BLaER1 (cell line): ENCODE results near the gene ORC6.

ENCODE experiments used
- H3K27ac ChIP-seq: shearing (Covaris generic); formaldehyde crosslinking; 2 replicates; pipeline ENCODE4 v1.8.1; 2022
- H3K27me3 ChIP-seq: shearing (Covaris generic); formaldehyde crosslinking; 2 replicates; pipeline ENCODE4 v1.8.1; 2022
- H3K36me3 ChIP-seq: shearing (Covaris generic); formaldehyde crosslinking; 2 replicates; pipeline ENCODE4 v1.8.1; 2022
- H3K4me1 ChIP-seq: shearing (Covaris generic); formaldehyde crosslinking; 2 replicates; pipeline ENCODE4 v1.8.1; 2022
- H3K4me2 ChIP-seq: shearing (Covaris generic); formaldehyde crosslinking; 2 replicates; pipeline ENCODE4 v1.8.1; 2022
- H3K4me3 ChIP-seq: shearing (Covaris generic); formaldehyde crosslinking; 2 replicates; pipeline ENCODE4 v1.8.1; 2022
- H3K9ac ChIP-seq: shearing (Covaris generic); formaldehyde crosslinking; 2 replicates; pipeline ENCODE4 v1.8.1; 2022
- H3K9me3 ChIP-seq: shearing (Covaris generic); formaldehyde crosslinking; 2 replicates; pipeline ENCODE4 v1.8.1; 2022
- H4K20me1 ChIP-seq: shearing (Covaris generic); formaldehyde crosslinking; 2 replicates; pipeline ENCODE4 v1.8.1; 2022
- Cebpa-rat ChIP-seq: shearing (Covaris generic); IDR thresholded peaks from 2 replicates; pipeline ENCODE4 v1.8.1; 2022

ORC6 gene

GRCh38 chr16:46730801-46731690 lies 41.6 kb downstream of the ORC6 start:
- no peak overlapping the region for H3K4me3 ChIP-seq
- TF ChIP-seq Cebpa-rat: no peak
- no peaks in the 10 kb centered on the region for H3K27me3 ChIP-seq
- H3K36me3 ChIP-seq: no peaks in the 10 kb centered on the region
- no peak overlapping the region for H3K27ac ChIP-seq
- no peaks in the 10 kb centered on the region for H3K9me3 ChIP-seq
- H3K4me2 ChIP-seq: no peak overlapping the region
- no peaks in the 10 kb centered on the region for H4K20me1 ChIP-seq
- no peak overlapping the region for H3K9ac ChIP-seq
- peaks cover 10% of the 10 kb centered on the region for H3K4me1 ChIP-seq

- Histone ChIP-seq H3K4me2 (peak overlapping the region; percentile 58), H4K20me1 (no peaks in the 10 kb centered on the region), H3K27me3 (no peaks in the 10 kb centered on the region), H3K4me3 (no peak overlapping the region), H3K9ac (0 out of 2 replicates have a peak overlapping the region, but pooled peaks have one; percentile 24), H3K4me1 (peaks cover 14% of the 10 kb centered on the region), H3K9me3 (no peaks in the 10 kb centered on the region), H3K27ac (peak overlapping the region; percentile 22; the same call in 1 of the 2 replicates), H3K36me3 (no peaks in the 10 kb centered on the region)
- TF ChIP-seq Cebpa-rat: no peak
These were observed 42.5 kb downstream of the ORC6 start for GRCh38 chr16:46731691-46732555.

DNA sequence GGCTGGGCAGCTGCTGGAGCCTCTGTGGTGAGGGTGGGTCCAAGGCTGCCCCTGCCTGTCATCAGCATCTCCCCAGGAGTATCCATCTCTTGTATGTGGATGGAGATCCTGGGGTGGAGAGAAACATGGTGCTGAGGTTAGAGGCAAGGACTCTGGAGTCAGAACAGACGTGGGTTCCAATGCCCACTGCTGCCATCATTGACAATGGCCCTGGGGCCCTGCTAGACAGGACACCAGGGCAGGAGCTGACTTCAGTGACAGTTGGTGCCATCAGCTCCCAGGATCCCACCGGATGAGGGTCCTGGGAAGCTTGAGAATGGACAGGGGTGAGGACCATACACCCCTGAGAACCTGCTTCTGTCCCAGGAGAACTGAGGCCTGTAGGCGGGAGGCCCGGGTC lies 43.1 kb downstream of the ORC6 start:
- no peaks in the 10 kb centered on the region for H3K9me3 ChIP-seq
- no peak overlapping the region for H3K4me3 ChIP-seq
- H3K9ac ChIP-seq: 0 out of 2 replicates have a peak overlapping the region, but pooled peaks have one; percentile 24
- no peaks in the 10 kb centered on the region for H3K27me3 ChIP-seq
- H4K20me1 ChIP-seq: no peaks in the 10 kb centered on the region
- H3K4me1 ChIP-seq: peaks cover 14% of the 10 kb centered on the region
- H3K36me3 ChIP-seq: no peaks in the 10 kb centered on the region
- H3K4me2 ChIP-seq: peak overlapping the region; percentile 58
- H3K27ac ChIP-seq: peak overlapping the region; percentile 22; the same call in 1 of the 2 replicates
- TF ChIP-seq Cebpa-rat: no peak

- no peak overlapping the region for H3K4me3 ChIP-seq
- H3K9me3 ChIP-seq: no peaks in the 10 kb centered on the region
- H3K27ac ChIP-seq: no peak overlapping the region
- H3K27me3 ChIP-seq: no peaks in the 10 kb centered on the region
- H4K20me1 ChIP-seq: no peaks in the 10 kb centered on the region
- H3K9ac ChIP-seq: no peak overlapping the region
- H3K36me3 ChIP-seq: no peaks in the 10 kb centered on the region
- peaks cover 14% of the 10 kb centered on the region for H3K4me1 ChIP-seq
- H3K4me2 ChIP-seq: no peak overlapping the region
- no peak for TF ChIP-seq Cebpa-rat
These were observed 43.9 kb downstream of the ORC6 start for GRCh38 chr16:46733319-46733830.

DNA sequence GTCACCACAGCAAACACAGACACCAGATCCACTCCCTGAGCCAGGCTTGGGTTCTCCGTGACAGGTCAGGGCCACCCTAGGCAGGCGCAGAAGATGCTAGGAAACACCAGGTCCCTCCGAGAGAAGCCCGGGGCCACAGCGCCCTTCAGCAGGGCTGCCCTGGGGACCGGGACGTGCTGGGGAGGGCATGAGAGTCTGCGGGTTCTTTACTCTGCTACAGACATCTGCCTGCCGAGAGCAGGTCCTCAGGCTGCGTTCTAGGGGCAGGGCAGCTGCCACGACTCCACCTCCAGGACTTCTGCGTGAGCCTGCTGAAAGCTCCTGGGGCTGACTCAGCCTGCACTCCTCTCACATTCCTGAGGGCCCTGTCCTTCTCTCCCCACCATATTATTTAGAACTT lies 47.2 kb downstream of the ORC6 start:
- Histone ChIP-seq H3K9ac (no peak overlapping the region), H3K4me3 (no peak overlapping the region), H4K20me1 (no peaks in the 10 kb centered on the region), H3K27me3 (no peaks in the 10 kb centered on the region), H3K4me1 (peaks cover 14% of the 10 kb centered on the region), H3K9me3 (no peaks in the 10 kb centered on the region), H3K4me2 (no peak overlapping the region), H3K36me3 (no peaks in the 10 kb centered on the region), H3K27ac (no peak overlapping the region)
- TF ChIP-seq Cebpa-rat: no peak

DNA sequence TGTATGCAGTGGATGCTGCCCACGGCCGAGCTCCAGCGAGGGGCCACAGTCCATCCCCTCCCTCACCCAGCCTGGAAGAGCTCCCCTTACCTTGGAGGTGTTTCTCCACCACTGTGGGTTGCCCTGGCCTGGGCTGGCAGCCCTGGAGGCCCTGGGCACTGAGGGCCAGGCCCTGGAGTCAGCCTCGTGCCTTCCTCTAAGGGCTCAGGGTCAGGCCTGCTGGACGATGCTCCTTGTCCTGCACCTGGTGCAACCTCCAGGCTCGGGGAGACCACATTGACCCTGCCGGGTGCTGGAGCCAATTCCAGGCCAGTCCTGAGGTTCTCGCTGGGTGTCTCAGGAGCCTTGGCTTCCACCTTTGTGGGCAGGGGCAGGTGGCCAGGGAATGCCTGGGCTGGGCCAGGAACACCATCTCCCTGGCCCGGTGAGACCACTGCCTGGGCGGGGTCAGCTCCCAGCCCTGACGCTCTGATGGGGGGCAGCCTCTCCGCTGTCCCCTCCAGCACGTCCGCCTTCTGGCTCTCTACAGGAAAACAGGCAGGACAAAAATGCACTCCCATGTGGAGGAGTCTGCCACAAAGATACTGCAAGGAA lies 48.3 kb downstream of the ORC6 start:
- no peaks in the 10 kb centered on the region for H3K27me3 ChIP-seq
- no peak for TF ChIP-seq Cebpa-rat
- H3K4me3 ChIP-seq: no peak overlapping the region
- H4K20me1 ChIP-seq: no peaks in the 10 kb centered on the region
- no peak overlapping the region for H3K4me2 ChIP-seq
- H3K9ac ChIP-seq: no peak overlapping the region
- no peak overlapping the region for H3K27ac ChIP-seq
- H3K36me3 ChIP-seq: no peaks in the 10 kb centered on the region
- H3K9me3 ChIP-seq: no peaks in the 10 kb centered on the region
- peaks cover 10% of the 10 kb centered on the region for H3K4me1 ChIP-seq

- TF ChIP-seq Cebpa-rat: no peak
- Histone ChIP-seq H3K9me3 (no peaks in the 10 kb centered on the region), H4K20me1 (no peaks in the 10 kb centered on the region), H3K36me3 (no peaks in the 10 kb centered on the region), H3K4me3 (no peak overlapping the region), H3K9ac (no peak overlapping the region), H3K4me1 (peaks cover 31% of the 10 kb centered on the region), H3K27ac (no peak overlapping the region), H3K4me2 (no peak overlapping the region), H3K27me3 (no peaks in the 10 kb centered on the region)
These were observed 50.5 kb downstream of the ORC6 start for GRCh38 chr16:46739934-46740333.

DNA sequence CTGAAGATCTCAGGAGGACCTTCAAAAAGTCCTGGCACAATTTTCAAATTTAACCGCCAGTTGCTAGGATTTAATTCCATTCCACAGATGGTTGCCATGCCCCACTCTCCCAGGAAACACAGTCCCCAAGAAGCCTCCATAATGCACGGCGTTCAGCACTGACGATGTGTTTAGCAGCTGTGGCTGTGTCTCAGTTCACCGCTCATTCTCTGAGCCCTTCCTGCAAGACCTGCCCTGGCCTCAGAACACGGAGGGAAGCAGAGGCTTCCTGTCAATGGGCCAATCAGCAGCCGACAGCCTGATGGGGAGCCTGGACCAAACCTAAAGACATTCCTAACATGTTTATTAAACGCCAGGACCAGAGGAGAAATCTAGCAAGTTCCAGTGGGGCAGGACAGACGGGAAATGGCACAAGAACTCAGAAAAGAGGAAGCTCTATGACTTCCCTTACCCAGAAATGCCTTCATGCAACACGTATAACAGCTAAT lies 53.8 kb downstream of the ORC6 start:
- H3K27ac ChIP-seq: peak overlapping the region; percentile 59
- H3K36me3 ChIP-seq: no peaks in the 10 kb centered on the region
- peak overlapping the region; percentile 8; the same call in 1 of the 2 replicates for H3K9ac ChIP-seq
- H3K9me3 ChIP-seq: no peaks in the 10 kb centered on the region
- H3K4me2 ChIP-seq: peak overlapping the region; percentile 76
- H4K20me1 ChIP-seq: no peaks in the 10 kb centered on the region
- no peak for TF ChIP-seq Cebpa-rat
- H3K4me3 ChIP-seq: peak overlapping the region; percentile 1; the same call in 1 of the 2 replicates
- no peaks in the 10 kb centered on the region for H3K27me3 ChIP-seq
- H3K4me1 ChIP-seq: peaks cover 50% of the 10 kb centered on the region

DNA sequence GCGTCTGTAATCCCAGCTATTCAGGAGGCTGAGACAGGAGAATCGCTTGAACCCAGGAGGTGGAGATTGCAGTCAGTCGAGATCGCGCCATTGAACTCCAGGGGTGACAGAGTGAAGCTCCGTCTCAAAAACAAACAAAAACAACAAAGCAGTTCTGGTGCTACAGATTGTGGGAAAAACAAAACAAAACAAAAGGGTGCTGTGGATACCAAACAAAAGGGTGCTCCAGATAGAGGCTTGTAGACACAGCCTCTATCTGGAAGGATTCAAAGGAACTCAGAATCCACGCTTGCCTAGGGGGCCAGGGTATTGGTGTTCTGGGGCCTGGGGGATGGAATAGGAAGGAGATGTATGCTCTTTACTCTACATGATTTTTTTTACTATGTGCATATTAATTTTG lies 56.2 kb downstream of the ORC6 start:
- Histone ChIP-seq H3K27me3 (no peaks in the 10 kb centered on the region), H3K9ac (no peak overlapping the region), H3K27ac (no peak overlapping the region), H3K4me1 (peaks cover 69% of the 10 kb centered on the region), H3K9me3 (no peaks in the 10 kb centered on the region), H4K20me1 (no peaks in the 10 kb centered on the region), H3K4me2 (peak overlapping the region; percentile 49), H3K4me3 (no peak overlapping the region), H3K36me3 (no peaks in the 10 kb centered on the region)
- no peak for TF ChIP-seq Cebpa-rat
